Coronary artery (tissue), 2 donors: ENCODE results near the gene FAM170B.

Experiments
- DNase-seq: peaks from one replicate; pipeline ENCODE4 v3.0.0-alpha.2; 2017; ENCODE audit warnings: low spot score
- H3K27ac ChIP-seq, 2 donors: fragments of 200-600 bp; sonication (generic); one replicate each; pipeline ENCODE4 v1.5.1; 2016 to 2019
- H3K4me3 ChIP-seq: fragments of 200-600 bp; sonication (generic); 2 replicates; pipeline ENCODE4 v1.5.1; 2016; ENCODE audit warnings: mild to moderate bottlenecking, moderate library complexity
- TF ChIP-seq, protein P1 (sequence below): fragments of 200-600 bp; sonication (generic); IDR thresholded peaks from one replicate; pipeline ENCODE4 v1.5.1; 2019; ENCODE audit warnings: antibody characterized with exemption

Gene FAM170B

DNA sequence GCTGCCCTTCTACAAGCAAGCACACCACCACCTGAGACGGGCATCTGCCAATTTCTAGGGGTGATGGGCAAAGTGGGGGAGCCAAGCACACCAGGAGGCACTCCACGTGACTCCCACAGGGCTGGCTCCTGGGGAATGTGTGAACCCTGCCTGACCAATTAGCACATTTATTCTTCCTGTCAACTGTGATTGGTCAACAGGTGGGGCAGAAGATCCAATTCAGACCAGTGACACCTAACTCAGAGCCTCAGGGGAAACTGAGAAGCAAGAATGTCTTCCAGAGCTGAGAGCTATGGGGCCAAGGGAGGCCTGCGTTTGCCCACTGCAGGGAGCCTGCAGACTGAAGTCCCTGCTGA lies 38.9 kb upstream of the FAM170B start:
- TF ChIP-seq, protein P1, sequence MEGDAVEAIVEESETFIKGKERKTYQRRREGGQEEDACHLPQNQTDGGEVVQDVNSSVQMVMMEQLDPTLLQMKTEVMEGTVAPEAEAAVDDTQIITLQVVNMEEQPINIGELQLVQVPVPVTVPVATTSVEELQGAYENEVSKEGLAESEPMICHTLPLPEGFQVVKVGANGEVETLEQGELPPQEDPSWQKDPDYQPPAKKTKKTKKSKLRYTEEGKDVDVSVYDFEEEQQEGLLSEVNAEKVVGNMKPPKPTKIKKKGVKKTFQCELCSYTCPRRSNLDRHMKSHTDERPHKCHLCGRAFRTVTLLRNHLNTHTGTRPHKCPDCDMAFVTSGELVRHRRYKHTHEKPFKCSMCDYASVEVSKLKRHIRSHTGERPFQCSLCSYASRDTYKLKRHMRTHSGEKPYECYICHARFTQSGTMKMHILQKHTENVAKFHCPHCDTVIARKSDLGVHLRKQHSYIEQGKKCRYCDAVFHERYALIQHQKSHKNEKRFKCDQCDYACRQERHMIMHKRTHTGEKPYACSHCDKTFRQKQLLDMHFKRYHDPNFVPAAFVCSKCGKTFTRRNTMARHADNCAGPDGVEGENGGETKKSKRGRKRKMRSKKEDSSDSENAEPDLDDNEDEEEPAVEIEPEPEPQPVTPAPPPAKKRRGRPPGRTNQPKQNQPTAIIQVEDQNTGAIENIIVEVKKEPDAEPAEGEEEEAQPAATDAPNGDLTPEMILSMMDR = no peak
- no peak for DNase-seq
- Histone ChIP-seq H3K4me3 (no peak overlapping the region), H3K27ac (no peak overlapping the region)

DNA sequence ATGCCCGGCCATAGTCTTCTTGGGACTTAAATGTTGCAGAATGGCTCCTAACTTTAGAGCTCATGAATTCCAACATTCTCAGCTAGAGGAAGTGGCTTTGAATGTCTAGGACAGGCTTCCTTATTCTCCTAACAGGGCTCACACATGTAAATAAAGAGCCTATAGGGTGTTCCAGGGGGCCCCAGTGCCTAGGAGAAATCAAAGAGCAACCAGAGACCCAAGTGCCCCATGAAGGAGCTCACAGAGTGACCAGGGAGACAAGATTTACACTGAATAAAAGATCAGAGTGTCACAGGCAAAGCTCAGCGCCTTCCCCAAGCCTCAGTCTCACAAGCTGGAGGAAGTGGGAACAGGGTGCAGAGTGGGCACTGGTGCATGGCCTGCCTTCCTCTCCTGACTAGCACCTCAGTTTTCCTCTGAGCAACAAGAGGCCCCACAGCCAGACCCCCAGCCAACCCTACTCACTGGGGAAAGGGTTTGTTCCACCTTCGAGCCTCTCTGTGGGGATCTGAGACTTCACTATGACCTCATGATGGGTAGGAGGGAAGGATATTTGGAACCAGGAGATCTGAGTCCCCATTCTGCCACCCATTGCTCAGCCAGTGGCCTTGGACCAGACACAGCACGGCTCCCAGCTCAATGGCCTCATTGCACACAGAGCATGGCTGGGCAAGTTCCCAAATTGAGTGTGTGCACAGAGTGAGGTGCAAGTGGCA lies 38.4 kb upstream of the FAM170B start:
- no peak overlapping the region for H3K4me3 ChIP-seq
- DNase-seq = no peak
- TF ChIP-seq, protein P1 = no peak
- no peak overlapping the region for H3K27ac ChIP-seq

GRCh38 chr10:49171326-49172060 lies 37.7 kb upstream of the FAM170B start:
- Histone ChIP-seq H3K27ac (no peak overlapping the region), H3K4me3 (no peak overlapping the region)
- TF ChIP-seq, protein P1 = no peak
- DNase-seq = no peak

GRCh38 chr10:49170632-49171325 lies 37.0 kb upstream of the FAM170B start:
- TF ChIP-seq, protein P1 = no peak
- H3K4me3 ChIP-seq = no peak overlapping the region
- DNase-seq = no peak
- no peak overlapping the region for H3K27ac ChIP-seq

GRCh38 chr10:49169776-49170175 lies 36.0 kb upstream of the FAM170B start:
- Histone ChIP-seq H3K4me3 (no peak overlapping the region), H3K27ac (no peak overlapping the region)
- TF ChIP-seq, protein P1 = no peak
- DNase-seq = no peak

DNA sequence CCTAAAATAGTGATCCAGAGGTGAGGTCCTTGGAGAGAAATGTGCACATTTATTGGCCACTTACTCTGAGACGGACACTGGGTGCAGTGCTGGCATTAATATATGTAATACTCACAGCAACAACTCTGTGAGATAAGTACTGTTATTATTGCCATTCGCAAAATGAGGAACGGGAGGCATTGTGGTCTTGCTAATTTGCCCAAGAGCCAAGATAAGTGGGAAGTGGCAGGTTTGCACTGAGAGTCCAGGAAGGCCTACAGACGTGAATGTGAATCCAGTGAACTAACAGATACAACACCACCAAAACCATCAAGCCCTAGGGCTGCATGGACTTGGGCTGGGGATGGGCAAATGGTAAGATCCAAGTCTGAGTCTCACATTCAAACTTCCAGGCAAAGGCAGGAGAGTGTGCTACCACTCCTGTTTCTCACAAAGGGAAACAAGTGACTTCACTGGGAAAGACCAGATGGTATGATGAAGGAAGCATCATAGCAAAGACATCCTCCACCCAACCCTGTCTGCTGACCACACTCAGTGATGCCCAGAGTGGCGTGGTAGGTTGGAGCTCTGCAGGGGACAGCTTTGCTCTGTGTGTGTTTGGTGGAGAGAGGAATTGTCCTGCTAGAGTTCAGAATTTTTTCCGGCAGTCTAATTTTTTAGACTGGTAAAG lies 35.1 kb upstream of the FAM170B start:
- TF ChIP-seq, protein P1 = no peak
- H3K27ac ChIP-seq = no peak overlapping the region
- DNase-seq = no peak

More for the DNA sequence above, 35.1 kb upstream of the FAM170B start:
- H3K4me3 ChIP-seq = no peak overlapping the region
